Spleen (tissue), 7 donors: ENCODE data around the gene SRGAP2B.
"Not testable (repeated sequence)": the region's sequence is repeated elsewhere in the genome, so short reads cannot be mapped to it uniquely, and the experiment has no call there.

Experiments used
- POLR2A ChIP-seq, 3 donors: fragments of 450-650 bp; IDR thresholded peaks; one replicate each; pipeline ENCODE4 v1.5.1; 2017; ENCODE audit warnings: antibody characterized with exemption in 3 of 3, mild to moderate bottlenecking in 1 of 3
- TF ChIP-seq, protein P1 (sequence below), 11 experiments: fragments of 200-600 bp in 7 of 11; fragments of 450-650 bp in 4 of 11; sonication (generic) in 4 of 11; IDR thresholded peaks in 8 of 11; conservative IDR thresholded peaks in 3 of 11; 1 replicate in 7 of 11; 2 replicates in 4 of 11; pipeline versions ENCODE4 v1.4.0 to v1.8.0; 2016 to 2021; ENCODE audit warnings: antibody characterized with exemption in 11 of 11, inconsistent platforms in 4 of 11, mild to moderate bottlenecking in 1 of 11
- donor health status: DM: no; HTN: no; CAD: no; lungs with moderate emphysema.
- donor health status: DM: no; HTN: no; CAD: no.
- donor health status: DM: no; HTN: no; CAD: no.

DNA sequence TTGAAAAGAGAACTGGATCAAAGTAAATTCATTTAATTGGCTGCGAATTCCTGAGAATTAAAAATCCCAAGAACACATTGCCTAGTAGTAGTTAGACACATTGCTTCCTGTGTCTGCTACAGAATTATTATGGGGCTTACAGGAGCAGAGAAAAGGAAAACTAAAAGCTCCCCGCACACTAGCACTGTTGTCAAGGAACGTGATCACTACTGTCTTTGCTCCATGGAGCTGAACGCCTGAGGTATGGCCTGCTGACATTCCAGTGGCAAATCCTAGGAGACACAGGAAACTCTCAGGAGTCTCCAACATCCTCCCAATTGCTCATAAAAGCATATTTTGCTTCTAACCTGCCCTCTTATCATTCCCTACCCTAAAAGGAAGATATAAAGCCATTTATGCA is 114.0 kb downstream of the SRGAP2B start:
- TF ChIP-seq, protein P1, sequence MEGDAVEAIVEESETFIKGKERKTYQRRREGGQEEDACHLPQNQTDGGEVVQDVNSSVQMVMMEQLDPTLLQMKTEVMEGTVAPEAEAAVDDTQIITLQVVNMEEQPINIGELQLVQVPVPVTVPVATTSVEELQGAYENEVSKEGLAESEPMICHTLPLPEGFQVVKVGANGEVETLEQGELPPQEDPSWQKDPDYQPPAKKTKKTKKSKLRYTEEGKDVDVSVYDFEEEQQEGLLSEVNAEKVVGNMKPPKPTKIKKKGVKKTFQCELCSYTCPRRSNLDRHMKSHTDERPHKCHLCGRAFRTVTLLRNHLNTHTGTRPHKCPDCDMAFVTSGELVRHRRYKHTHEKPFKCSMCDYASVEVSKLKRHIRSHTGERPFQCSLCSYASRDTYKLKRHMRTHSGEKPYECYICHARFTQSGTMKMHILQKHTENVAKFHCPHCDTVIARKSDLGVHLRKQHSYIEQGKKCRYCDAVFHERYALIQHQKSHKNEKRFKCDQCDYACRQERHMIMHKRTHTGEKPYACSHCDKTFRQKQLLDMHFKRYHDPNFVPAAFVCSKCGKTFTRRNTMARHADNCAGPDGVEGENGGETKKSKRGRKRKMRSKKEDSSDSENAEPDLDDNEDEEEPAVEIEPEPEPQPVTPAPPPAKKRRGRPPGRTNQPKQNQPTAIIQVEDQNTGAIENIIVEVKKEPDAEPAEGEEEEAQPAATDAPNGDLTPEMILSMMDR (IDR thresholded peaks at IDR 0.05 in 8 of 11, conservative IDR thresholded peaks at IDR 0.05 in 3 of 11), result not testable (repeated sequence)
- TF ChIP-seq POLR2A (IDR thresholded peaks at IDR 0.05), result not testable (repeated sequence)
